ENCODE data around the gene CERT1.

GRCh38 chr5:75361310-75361709 is 150.1 kb downstream of the CERT1 start:
- TF ChIP-seq CTCF (IDR thresholded peaks at IDR 0.05; ENCODE audit: borderline replicate concordance, extremely low read depth, low read length, poor library complexity, severe bottlenecking), result no peak
- TF ChIP-seq EZH2 (IDR thresholded peaks at IDR 0.05; ENCODE audit: borderline replicate concordance, low read depth, low read length, severe bottlenecking), result no peak

Measured in DND-41 (cell line).